GM18499 (cell line): ENCODE data around the gene BUD23.
"Not testable (repeated sequence)": the region's sequence is repeated elsewhere in the genome, so short reads cannot be mapped to it uniquely, and the experiment has no call there.

Experiments used
- ATAC-seq: cut with Tn5 transposase; IDR thresholded peaks from one replicate; pipeline ENCODE4 v1.9.1; 2021; ENCODE audit warnings: moderate number of reproducible peaks; ENCODE audit not compliant: insufficient read depth, unreplicated experiment

Gene BUD23

GRCh38 chr7:73667344-73668102 is 15.9 kb upstream of the BUD23 start, which contains the start of gene VPS37D:
Gene VPS37D, plus strand, starts transcription at chr7:73667831. Its CDS starts 128 bp downstream, at chr7:73667959.
- ATAC-seq = peak; percentile 46

GRCh38 chr7:73668103-73668885 is 15.1 kb upstream of the BUD23 start:
- no peak for ATAC-seq

GRCh38 chr7:73668886-73669230 is 14.5 kb upstream of the BUD23 start:
- no peak for ATAC-seq

DNA sequence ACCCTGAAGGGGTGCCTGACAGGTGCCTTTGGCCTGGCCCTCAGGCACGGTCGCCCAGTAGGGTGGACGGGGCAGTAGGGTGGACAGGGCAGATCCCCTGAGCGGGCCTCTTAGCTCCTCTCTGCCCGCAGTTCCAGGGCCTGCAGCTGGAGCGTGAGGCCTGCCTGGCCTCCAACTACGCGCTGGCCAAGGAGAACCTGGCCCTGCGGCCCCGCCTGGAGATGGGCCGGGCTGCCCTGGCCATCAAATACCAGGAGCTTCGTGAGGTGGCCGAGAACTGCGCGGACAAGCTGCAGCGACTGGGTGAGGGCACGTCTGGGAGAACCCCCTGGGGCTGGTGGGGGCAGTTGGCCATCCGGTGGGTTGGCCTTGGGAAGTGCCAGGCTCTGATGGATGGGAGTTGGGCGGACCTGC is 14.1 kb upstream of the BUD23 start:
- ATAC-seq = no peak

GRCh38 chr7:73669858-73670385 is 13.5 kb upstream of the BUD23 start:
- ATAC-seq = no peak

DNA sequence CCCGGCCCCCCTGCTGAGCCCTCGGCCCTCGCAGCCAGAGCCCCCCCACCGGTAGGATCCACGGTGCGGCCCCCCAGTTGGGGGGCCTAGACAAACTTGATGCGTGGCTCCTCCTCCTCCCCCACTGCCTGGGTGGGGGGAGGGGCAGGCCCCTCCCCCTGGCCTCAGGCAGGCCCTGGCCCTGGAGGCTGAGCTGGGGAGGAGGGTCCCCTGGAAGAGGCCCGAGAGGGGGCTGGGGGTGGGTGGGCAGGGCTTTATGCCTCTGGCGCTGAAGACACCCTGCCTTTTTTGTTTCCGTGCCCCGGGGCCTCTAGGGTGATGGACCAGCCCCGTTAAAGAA is 12.1 kb upstream of the BUD23 start:
- no peak for ATAC-seq

DNA sequence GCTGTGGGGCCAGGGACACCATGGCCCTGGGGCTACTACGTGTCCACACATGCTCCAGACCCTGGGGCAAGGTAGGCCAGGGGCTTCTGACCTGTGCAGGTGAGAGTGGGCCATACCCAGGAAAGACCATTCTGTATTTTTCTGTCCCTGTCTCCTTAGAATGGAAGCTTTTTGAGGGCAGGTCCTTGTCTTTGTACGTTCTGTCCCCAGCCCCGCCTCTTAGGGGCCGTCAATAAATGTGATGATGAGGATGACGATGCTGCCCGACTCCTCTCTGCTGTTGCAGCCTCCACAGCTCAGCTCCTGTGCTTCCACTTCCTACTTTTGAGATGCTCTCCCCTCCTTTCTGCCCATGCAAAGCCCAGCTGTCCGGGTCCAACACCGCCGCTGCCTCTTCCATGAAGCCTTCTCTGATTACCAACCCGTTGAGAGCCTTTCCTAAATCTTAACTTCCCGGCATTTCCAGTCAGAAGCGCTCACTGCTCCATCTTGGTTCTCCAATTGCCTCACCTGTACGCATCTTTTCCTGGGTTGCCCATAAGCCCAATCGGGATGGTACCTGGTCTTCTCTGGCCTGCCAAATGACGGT is 11.4 kb upstream of the BUD23 start:
- ATAC-seq = no peak

DNA sequence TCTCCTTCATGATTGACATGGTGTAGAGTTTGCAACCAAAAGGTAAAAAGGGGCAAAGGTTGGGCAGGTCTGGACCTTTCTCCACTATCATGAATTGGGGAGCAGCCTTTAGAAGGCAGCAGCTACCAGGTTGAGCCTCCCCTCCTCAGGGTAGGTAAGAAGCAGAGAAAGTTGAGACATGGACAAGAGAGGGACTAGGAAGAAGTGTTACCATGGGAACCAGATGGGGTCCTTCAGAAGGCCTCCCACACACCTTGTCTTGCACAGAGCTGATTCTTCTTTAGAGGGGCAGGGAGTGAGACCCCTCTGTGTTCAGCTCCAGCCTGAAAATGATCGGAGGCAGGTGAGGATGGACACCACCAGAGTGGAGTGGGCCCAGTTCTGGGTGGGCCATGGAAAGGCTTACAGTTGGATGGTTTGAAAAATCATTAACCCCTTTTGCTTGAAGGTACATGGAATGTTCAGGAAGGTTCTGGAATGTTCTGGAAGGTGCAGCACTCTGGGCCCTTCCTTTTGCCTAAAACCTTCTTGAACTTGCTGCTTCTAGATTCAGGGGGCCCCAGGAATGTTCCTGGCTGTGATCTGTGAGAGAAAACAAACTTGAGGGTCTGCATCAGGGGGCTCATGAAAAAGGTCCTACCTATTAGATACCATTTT is 8.8 kb upstream of the BUD23 start:
- ATAC-seq = no peak

GRCh38 chr7:73676062-73676461 is 7.3 kb upstream of the BUD23 start:
- not testable (repeated sequence) for ATAC-seq

DNA sequence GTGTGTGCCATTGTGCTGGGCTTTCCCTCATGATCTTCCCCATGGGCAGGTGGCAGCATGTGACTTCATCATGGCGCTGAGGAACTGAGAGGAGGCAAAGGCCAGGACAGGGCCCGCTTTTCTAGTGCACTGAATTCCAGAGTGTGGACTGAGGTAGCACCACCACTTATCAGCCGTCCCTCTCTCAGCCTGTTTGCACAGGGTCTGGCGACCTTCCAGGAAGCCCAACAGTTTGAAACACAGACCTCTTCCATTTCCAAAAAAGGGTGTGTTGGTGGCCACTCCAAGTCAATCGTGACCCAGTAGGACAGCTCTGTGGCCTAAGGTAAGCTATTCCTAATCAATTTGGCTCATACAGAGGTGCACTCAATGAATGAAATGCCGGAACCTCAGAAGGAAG is 4.5 kb upstream of the BUD23 start:
- no peak for ATAC-seq

DNA sequence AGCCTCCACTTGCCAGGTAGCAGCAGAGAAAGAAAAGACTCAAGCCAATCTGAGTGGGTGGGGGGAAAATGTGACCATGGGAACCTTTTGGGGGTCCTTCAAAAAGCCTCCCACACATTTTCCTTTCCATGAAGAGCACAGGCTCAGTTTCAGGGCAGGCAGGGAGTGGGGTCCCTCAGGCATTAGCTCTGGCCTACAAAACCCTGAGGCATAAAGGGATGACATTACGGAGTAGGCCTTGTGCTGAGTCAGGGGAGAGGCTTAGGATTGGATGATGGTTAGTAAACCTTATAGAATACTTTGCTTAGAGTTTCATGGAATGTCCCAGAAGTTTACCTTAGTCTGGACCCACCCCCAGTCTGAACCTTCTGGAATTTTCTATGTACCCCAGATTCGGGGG is 3.7 kb upstream of the BUD23 start:
- no peak for ATAC-seq

- no peak for ATAC-seq
Measured at GRCh38 chr7:73680501-73680900, 2.9 kb upstream of the BUD23 start.

DNA sequence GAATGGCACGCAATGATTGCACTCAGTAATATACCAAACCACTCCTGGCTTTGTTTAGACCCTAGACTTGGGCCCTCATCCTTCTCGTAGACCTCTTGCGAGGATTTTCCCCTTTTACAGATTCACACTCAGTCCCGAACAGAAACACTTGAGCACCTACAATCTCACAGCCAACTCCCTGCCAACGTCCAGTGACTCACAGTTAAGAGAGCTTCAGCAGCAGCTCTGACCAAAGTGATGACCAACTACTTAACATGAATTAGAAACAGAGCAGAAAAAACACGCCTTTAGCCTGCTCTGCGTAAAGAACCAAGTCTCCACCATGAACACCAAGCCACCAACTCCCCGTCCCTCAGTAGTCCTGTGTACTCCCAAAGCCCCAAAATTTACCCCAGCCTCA is 2.4 kb upstream of the BUD23 start:
- ATAC-seq = no peak

DNA sequence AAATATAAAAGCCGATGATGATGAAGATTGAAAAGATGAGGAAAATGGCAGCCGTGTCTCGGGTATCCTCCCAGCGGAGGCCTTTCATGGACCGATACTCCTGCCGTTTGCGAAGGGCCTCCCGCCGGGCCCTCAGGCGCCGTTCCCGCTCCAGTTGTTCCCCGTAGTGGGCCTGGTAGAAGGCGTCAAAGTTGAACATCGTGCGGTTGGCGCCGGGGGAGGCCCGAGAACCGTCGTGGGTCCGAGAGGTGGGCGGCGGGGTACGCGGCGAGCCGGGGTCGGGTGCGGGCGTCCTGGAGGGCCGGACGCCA is 697 bp upstream of the BUD23 start:
- no peak for ATAC-seq

DNA sequence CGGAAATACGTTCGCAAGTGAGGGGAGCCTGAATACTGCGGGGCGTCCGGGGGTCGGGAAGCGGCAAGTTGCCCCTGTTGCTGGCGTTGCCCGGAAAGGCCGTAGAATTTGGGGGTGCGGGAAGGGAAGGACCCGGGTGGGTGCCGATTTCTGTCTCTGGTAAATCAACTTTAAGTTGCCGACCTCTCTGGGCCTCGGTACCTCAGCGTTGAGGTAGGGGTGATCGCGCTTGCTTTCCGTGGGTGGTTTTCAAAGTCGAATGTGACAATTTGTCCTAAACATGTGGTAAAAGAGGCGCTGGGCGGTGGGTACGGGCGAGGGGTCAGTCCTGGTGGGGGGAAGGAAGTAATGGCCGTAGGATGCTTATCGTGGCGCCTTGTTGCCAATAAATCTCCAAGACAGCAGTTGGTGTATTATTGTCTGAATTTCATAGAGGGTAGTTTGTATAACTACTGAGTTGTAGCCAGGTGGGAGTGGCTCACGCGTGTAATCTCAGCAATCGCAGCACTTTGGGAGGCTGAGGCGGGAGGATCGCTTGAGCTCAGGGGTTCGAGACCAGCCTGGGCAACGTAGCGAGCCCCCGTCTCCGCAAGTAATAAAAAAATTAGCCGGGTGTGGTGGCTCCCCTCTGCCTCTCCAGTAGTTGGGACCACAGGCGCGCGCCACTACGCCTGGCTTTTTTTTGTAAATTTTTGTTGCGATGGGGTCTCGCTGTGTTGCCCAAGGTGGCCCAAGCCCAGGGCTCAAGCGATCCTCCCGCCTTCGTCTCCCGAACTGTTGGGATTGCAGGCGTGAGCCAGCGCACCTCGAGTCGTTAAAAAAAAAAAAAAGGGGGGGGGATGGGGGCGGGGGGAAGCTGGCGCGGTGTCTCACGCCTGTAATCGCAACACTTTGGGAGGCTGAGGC is 644 bp downstream of the BUD23 start:
- ATAC-seq = peak; percentile 12

DNA sequence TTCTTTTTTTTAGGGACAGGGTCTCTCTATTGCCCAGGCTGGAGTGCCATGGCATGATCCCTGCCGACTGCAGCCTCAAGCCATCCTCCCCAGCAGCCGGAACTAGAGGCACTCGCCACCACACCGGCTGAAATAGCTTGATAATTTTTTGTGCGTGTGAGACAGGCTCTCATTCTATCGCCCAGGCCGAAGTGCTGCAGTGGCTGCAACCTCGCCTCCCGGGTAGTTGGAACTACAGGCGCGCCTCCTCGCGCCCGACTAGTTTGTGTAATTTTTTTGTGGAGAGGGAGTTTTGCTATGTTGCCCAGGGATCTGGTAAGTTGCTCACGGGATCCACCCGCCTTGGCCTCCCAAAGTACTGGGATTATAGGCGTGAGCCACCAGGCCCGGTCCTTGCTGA is 1.9 kb downstream of the BUD23 start:
- ATAC-seq = no peak

GRCh38 chr7:73688288-73688687 is 4.9 kb downstream of the BUD23 start:
- no peak for ATAC-seq

DNA sequence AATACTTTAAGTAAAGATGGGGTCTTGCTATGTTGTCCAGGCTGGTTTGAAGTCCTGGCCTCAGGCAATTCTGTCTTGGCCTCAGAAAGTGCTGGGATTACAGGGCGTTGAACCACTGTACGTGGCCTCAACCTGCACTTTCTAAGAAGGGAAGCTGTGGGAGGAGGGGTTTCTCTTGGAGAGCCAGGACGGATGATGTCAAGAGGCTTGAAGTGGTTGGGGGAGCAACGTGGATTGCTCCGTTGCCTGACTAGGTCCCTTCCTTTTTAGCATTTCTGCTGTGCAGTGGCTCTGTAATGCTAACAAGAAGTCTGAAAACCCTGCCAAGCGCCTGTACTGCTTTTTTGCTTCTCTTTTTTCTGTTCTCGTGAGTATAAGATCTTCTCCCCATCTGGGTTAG is 7.2 kb downstream of the BUD23 start:
- no peak for ATAC-seq

- ATAC-seq = no peak
Measured at GRCh38 chr7:73696372-73696771, 13.0 kb downstream of the BUD23 start.

DNA sequence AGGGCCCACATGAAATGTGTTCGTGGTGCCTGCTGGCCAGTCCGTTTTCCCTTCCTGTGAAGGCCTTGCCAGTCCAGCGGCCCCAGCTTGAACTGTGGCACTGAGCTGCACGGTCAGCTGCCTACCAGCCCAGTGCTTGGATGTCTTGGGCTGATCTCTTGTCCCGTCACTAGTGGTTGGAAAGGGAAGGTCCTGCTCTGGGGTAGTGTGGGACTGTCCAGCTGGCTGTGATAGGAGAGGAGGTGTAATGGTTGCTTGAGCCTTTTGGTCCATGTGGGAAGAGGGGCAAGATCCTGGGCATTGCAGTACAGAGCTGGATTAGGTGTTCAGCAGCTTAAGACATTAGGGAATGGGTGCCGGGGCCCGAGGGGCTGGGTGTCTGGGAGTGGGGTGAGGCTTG is 15.0 kb downstream of the BUD23 start:
- ATAC-seq = no peak
